Neuron (in vitro differentiated cells): ENCODE measurements around the gene NUP62.

Experiments used
- H2AFZ ChIP-seq: one replicate; pipeline ENCODE4 v1.6.1; 2013; ENCODE audit warnings: low read depth, mild to moderate bottlenecking, inconsistent platforms, low read length, moderate library complexity
- H3K27me3 ChIP-seq: one replicate; pipeline ENCODE4 v1.6.1; 2013; ENCODE audit warnings: low read length; ENCODE audit not compliant: insufficient read depth
- H3K36me3 ChIP-seq: one replicate; pipeline ENCODE4 v1.6.1; 2013; ENCODE audit warnings: low read length; ENCODE audit not compliant: insufficient read depth
- H3K4me1 ChIP-seq: one replicate; pipeline ENCODE4 v1.6.1; 2013; ENCODE audit warnings: low read length; ENCODE audit not compliant: insufficient read depth
- H3K4me3 ChIP-seq: 2 replicates; pipeline ENCODE4 v1.5.1; 2013; ENCODE audit warnings: mild to moderate bottlenecking, low read length, moderate library complexity
- H3K9me3 ChIP-seq: one replicate; pipeline ENCODE4 v1.6.1; 2013; ENCODE audit warnings: low read length

NUP62 gene

DNA sequence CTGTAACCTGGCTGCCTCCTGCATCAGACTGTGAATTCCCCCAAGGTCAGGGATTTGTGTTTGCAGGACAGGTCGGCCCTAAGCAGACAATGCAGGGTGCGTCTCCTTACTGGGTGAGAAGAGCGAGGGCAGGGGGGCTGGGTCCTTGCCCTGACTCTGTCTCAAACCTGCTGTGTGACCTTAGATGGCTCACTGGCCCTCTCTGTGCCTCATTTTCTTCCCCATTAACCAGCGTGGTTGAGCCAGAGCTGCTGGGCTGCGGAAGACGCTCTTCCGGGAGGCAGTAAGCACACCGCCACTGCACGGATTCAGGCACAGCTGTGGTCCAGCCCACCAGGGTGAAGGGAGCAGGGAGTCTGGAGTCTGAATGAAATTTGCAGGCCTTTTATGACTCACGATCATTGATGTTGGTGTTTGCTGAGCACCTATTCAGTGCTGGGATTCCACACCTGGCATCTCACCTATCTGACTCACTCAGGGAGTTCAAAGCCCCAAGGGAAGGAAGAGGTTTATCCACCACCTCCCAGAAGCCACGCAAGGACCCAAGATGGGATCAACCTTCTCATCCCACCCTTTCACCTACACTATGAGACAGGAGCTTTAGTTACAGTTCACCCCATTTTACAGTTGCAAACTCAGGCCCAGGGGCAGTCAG lies 54.7 kb downstream of the NUP62 start:
- H3K4me1 ChIP-seq: peaks cover 24% of the 10 kb centered on the region
- H3K9me3 ChIP-seq: no peaks in the 10 kb centered on the region
- no peak overlapping the region for H2AFZ ChIP-seq
- H3K4me3 ChIP-seq: no peak overlapping the region
- H3K36me3 ChIP-seq: peaks cover 4% of the 10 kb centered on the region
- H3K27me3 ChIP-seq: no peaks in the 10 kb centered on the region

DNA sequence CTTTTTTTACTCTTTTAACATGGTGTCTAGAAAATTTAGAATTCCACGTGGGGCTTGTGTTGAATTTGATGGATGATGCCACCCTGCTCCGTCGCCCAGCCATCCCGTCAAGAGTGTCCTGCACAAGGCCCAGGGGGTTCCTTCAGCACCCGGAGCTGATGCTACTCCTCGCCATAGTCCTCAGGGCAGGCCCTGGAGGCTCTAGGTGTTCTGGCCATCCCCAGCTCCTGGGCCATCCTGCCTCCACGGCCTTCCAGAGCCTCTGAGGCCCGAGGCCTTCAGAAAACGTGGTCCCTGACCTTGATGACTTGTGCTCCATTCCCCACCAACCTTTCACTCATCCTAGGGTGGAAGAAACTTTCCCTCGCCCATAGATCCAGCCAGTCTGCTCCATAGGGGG lies 55.5 kb downstream of the NUP62 start:
- Histone ChIP-seq H3K27me3 (no peaks in the 10 kb centered on the region), H3K36me3 (no peaks in the 10 kb centered on the region), H3K4me3 (no peak overlapping the region), H3K9me3 (no peaks in the 10 kb centered on the region), H3K4me1 (peaks cover 23% of the 10 kb centered on the region), H2AFZ (no peak overlapping the region)

DNA sequence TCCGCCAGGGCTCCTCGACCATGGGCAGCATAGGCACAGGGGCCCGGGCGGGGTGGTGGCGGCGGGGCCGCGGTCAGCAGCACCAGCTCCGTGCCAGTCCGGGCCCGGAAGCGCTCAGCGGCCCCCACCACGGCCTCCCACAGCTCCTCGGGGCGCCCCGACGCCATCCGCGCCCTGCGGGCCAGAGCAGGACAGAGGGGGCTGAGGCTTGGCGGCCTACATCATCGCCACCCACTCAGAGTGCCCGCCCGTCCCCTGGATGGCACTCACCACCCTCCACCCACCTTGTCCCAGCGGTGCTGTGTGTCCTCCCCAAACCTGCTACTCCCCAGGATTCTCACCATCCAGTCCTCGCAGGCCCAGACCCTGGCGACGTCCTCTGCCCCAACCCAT lies 56.2 kb downstream of the NUP62 start:
- Histone ChIP-seq H3K9me3 (no peaks in the 10 kb centered on the region), H3K4me1 (peaks cover 20% of the 10 kb centered on the region), H3K27me3 (no peaks in the 10 kb centered on the region), H2AFZ (no peak overlapping the region), H3K36me3 (no peaks in the 10 kb centered on the region), H3K4me3 (no peak overlapping the region)

DNA sequence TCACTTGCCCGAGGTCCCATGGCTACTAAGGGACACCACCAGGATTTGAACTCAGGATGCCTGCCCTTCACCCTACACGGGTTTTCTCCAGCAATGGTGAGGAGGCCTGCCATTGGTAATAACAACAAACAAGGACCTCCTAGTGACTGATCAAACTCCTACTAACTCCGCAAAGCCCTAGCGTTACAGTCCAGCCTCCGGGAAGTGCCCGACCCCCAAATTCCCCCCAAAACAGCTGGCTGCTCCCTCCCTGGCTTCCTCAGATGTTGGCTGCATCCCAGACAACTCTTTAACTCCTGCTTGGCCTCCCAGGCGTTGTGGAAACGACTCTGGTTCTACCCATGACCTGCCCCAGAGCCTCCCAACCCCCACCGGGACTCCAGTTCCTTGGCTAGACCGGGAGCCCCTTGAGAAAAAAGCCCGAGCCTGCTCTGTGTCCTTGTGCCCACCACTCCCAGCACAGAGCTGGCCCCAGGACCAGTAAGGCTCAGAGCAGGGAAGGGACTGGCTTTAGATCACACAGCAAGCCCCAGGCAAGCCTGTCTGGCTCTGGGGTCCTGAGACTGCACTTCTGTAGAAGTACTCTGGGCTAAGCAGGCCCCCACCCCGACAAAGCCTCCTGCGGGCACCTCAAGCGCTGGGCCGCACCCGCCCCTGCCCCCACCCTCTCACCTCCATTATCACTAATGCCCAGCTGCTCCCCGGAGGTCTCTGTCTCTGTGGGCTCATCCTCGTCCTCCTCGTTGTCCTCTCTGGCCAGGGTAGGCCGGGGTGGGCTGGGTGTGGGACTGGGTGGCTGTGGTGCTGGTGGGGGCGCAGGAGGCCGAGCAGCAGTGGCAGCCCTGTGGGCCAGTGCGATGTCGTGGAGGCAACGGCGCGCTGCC lies 56.8 kb downstream of the NUP62 start:
- Histone ChIP-seq H3K4me3 (no peak overlapping the region), H3K27me3 (no peaks in the 10 kb centered on the region), H3K36me3 (no peaks in the 10 kb centered on the region), H3K4me1 (peaks cover 24% of the 10 kb centered on the region), H2AFZ (no peak overlapping the region), H3K9me3 (no peaks in the 10 kb centered on the region)

DNA sequence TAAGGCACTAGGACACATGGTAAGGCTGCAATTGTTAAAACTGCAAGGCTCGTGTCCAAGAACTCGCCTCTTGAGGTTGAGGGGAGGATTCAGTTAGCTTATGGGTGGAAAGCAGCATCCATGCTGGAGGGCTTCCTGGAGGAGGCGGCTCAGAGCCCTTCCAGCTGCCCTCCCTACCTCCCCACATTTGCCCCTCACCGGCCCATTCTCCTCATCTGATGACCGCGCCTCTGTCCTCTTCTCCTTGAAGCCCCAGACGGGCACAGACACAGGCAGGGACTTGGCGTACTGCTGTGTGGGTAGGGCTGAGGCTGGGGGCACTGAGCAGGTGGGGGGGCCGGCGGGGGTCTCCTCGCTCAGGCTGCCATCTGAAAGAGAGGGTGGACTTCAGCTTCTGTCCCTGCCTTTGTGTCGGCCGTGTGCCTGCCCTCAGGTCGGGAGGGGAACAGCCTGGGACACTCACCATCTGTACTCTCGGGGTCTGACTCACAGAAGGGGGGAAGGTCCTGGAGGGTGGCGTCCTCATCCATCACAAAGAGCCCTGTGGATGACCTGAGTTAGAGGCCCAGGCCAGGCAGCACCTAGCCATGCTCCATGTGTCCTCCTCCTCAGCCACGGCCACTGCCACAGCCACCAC lies 57.8 kb downstream of the NUP62 start:
- Histone ChIP-seq H3K36me3 (no peaks in the 10 kb centered on the region), H3K4me1 (peaks cover 27% of the 10 kb centered on the region), H2AFZ (no peak overlapping the region), H3K9me3 (no peaks in the 10 kb centered on the region), H3K27me3 (no peaks in the 10 kb centered on the region), H3K4me3 (no peak overlapping the region)

DNA sequence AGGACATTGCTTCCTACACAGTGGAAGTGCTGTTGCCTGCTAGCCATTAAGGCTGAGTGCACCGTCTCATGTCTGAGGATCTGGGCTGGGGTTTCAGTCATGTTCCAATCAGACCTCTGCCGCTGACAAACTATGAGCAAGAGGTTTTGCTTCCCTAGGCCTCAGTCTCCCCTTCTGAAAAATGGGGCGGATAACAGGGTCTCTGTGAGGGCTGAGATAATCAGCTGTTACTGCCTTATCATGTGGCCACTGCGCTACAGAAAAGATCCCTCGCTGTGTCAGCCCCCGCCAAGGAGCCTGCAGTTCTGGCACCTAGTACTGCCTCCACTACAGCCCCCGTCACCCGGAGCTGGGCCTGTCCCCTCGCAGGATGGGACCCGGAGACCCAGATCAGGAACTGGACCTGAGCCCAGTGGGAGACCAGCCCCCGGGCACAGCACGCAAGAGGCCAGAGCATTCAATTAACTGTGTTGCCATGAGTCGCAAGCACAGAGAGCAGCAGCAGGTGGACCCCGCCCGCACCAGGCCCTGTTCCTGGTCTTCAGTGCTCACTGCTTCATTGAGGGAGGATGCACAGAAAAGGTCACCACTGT lies 58.9 kb downstream of the NUP62 start:
- H3K36me3 ChIP-seq: no peaks in the 10 kb centered on the region
- H3K27me3 ChIP-seq: no peaks in the 10 kb centered on the region
- peaks cover 30% of the 10 kb centered on the region for H3K4me1 ChIP-seq
- H2AFZ ChIP-seq: no peak overlapping the region
- peak overlapping the region; percentile 54 for H3K4me3 ChIP-seq
- H3K9me3 ChIP-seq: no peaks in the 10 kb centered on the region

DNA sequence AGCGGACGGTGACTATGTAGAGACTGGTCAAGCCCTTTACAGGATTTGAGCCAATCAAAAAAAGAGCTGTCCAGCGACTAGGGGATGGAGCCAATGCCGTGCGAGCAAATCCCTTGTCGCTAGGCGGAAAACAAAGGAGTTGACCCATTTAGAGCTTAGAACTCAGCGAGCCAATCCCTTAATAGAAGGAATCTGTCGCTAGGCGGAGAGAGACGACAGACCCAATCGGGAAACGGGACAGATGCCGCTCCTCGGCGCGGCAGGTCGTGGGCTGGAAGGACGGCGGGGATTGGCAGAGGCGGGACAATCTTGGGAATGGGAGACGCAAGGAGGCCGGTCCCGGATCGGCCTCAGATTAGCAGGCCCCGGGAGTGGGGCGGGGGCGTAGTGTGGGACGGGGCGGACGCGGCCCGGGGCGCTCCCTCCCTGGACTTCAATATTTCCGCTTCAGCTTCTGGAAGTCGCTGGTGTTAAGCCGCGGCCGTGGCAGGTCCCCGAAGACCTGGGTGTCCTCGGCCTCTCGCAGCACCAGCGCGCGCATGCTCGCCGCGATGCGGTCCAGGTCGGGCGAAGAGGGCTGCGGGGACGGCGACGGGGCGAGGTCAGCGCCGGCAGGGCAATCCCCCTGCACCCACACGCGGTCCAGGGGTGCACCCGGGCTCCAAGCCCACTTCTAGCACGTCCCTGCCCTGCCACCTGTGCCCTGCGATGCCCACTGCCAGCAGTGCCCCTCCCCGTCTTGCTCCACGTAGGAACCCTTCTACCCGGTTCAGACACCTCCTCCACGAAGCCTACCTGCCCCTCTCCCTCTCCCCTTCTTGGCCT lies 59.6 kb downstream of the NUP62 start:
- Histone ChIP-seq H3K36me3 (peaks cover 4% of the 10 kb centered on the region), H3K4me3 (peak overlapping the region; percentile 54), H3K4me1 (peaks cover 30% of the 10 kb centered on the region), H3K9me3 (no peaks in the 10 kb centered on the region), H2AFZ (no peak overlapping the region), H3K27me3 (no peaks in the 10 kb centered on the region)

DNA sequence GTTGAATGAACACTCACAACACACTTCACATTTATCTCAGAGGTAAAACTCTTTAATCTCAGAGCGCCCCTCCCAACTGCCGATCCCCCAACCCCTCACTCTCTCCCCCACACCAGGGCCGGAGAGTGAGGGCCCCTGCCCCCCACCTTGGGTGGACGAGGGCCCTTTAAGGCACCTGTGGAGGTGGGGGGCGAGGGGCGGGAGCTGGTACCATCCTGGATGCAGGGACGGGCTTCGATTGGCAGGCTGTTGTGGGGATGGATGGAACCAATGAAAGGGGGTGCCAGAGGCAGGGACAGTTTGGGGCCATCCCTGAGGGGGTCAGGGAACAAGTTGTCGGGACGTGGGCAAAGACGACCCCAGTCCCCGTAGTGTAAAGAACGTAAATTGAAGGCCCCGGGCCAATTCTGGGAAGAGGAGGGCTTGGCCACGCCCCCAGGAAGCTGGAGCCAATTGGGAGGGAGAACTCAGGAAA lies 60.3 kb downstream of the NUP62 start:
- H2AFZ ChIP-seq: no peak overlapping the region
- H3K4me1 ChIP-seq: peaks cover 30% of the 10 kb centered on the region
- peaks cover 10% of the 10 kb centered on the region for H3K36me3 ChIP-seq
- H3K4me3 ChIP-seq: peak overlapping the region; percentile 31
- no peaks in the 10 kb centered on the region for H3K9me3 ChIP-seq
- H3K27me3 ChIP-seq: no peaks in the 10 kb centered on the region

DNA sequence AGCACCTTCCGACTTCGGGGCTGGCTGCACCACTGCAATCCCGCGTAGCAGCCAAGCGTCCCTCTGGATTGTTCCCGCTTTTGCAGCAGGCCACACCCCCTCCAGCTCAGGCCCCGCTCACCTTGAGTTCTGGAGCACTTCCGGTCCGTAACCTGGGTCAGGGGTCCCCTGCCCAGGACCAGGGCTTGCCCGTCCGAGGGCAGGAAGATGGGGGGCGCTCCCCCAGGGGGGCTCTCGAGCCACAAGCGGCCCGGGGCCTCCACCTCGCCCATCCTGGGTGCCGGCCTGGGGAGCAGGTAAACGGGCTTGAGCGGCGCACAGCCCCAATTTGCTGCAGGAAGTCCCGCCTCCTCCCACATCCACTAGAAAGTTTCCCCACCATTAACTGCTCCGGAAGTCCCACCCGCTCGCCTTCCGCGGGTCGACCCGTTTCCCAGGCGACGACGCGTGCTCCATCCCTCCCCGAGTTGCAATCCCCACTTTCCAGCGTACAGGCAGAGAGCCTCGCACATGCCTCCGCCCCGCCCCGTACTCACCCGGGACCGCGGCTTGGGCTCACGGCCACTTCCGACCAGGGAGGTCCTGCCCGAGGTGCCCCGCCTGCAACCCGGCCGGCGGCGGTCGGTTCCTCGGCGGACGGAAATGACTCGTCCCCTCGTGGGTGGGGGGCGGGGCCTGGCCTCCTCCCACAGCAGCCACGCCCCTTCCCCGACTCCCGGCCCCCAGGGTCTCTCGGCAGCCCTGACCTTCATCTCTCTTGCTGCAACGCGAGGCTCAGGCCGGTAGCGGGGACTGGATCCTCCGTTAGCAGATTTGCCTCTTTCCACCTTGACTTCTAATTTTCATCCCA lies 62.1 kb downstream of the NUP62 start, which contains the start of gene PNKP:
TSS of gene PNKP (minus strand) at position 644 of the 850 bp plus-strand sequence. CDS start at position 272, 372 bp downstream.
- H3K27me3 ChIP-seq: no peaks in the 10 kb centered on the region
- peak within 1 kb of the TSS; percentile 13 for H2AFZ ChIP-seq
- peaks cover 26% of the 10 kb centered on the region for H3K36me3 ChIP-seq
- no peaks in the 10 kb centered on the region for H3K9me3 ChIP-seq
- H3K4me1 ChIP-seq: peaks cover 30% of the 10 kb centered on the region
- peak within 1 kb of the TSS; percentile 73 for H3K4me3 ChIP-seq

DNA sequence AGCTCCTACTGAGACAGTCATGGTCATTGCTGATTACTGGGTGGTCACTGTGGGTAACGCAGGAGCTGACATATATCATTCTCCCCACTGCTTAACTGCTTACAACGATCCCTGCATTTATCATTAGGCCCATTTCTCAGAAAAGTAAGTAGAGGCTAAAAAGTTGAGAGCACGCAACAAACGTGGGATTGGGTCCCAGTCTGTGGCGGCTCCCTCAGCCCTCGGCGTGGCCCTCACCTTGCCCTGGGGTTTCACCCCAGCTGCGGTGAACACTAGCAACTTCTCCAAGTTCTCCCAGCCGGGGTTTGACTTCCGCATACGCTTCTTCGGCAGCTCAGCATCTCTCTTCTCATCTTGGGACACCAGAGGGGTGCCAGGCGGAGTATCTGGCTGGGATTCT lies 64.4 kb downstream of the NUP62 start:
- peaks cover 23% of the 10 kb centered on the region for H3K4me1 ChIP-seq
- no peak overlapping the region for H2AFZ ChIP-seq
- H3K4me3 ChIP-seq: no peak overlapping the region
- H3K9me3 ChIP-seq: no peaks in the 10 kb centered on the region
- H3K27me3 ChIP-seq: no peaks in the 10 kb centered on the region
- H3K36me3 ChIP-seq: peaks cover 47% of the 10 kb centered on the region

DNA sequence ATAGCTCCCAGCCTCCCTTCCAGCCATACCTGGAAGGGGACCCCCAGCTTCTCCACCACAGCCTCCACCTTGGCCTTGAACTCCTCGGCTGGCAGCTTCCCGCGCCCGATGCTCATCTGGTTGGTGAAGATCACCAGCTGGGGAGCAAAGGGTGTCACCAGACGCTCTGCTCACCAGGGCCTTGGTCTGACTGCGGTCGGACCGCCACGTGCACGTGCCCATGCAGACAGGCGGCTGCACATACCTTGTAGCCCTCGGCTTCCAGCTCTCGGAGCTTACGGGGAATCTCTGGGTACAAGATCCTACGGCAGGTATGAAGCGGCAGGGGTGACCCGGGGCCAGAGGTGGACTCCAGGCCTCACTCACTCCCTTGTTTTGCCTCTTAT lies 65.4 kb downstream of the NUP62 start:
- no peaks in the 10 kb centered on the region for H3K27me3 ChIP-seq
- peaks cover 20% of the 10 kb centered on the region for H3K4me1 ChIP-seq
- H3K4me3 ChIP-seq: no peak overlapping the region
- peaks cover 52% of the 10 kb centered on the region for H3K36me3 ChIP-seq
- no peak overlapping the region for H2AFZ ChIP-seq
- no peaks in the 10 kb centered on the region for H3K9me3 ChIP-seq
